Activated B cell treated with CpG ODN at 0.5 μM for 24 hours (primary cell): ENCODE data around the gene PLA2G6. TPM values are rescaled to one million over a fixed set of nuclear protein-coding genes. Genes with fewer than 3 reads are reported as not detected.
"Not testable (repeated sequence)": the region's sequence is repeated elsewhere in the genome, so short reads cannot be mapped to it uniquely, and the experiment has no call there.

ENCODE experiments used
- ATAC-seq: fragments of 200-7000 bp; cut with Tn5 transposase; one replicate; pipeline ENCODE4 v1.10.0; 2021; ENCODE audit warnings: low read depth, mild to moderate bottlenecking, moderate library complexity
- CTCF ChIA-PET: fragments of 350-600 bp; sonication (Branson Sonifier 250); formaldehyde crosslinking; loops from one replicate; lab custom pipeline; 2021; ENCODE audit warnings: antibody characterized with exemption; lab: Charles Lee
- POLR2A ChIA-PET: fragments of 350-600 bp; sonication (Branson Sonifier 250); formaldehyde crosslinking; loops from one replicate; lab custom pipeline; 2021; ENCODE audit warnings: antibody characterized with exemption; lab: Charles Lee
- DNase-seq: peaks from one replicate; pipeline ENCODE4 v3.0.0; 2022
- H3K27ac Mint-ChIP-seq: one replicate; pipeline ENCODE4 v1.8.0; 2020; ENCODE audit warnings: mixed read lengths
- H3K27me3 Mint-ChIP-seq: one replicate; pipeline ENCODE4 v1.8.0; 2021; ENCODE audit warnings: mixed read lengths
- H3K36me3 Mint-ChIP-seq: one replicate; pipeline ENCODE4 v1.8.0; 2021; ENCODE audit warnings: low read depth, mixed read lengths
- H3K4me1 Mint-ChIP-seq: one replicate; pipeline ENCODE4 v1.8.0; 2021; ENCODE audit warnings: mixed read lengths
- H3K4me3 Mint-ChIP-seq: one replicate; pipeline ENCODE4 v1.8.0; 2020; ENCODE audit warnings: mild to moderate bottlenecking, mixed read lengths
- H3K9me3 Mint-ChIP-seq: one replicate; pipeline ENCODE4 v1.8.0; 2020; ENCODE audit warnings: mixed read lengths
- CTCF ChIP-seq: fragments of 200-600 bp; IDR thresholded peaks from one replicate; pipeline ENCODE4 v1.8.0; 2022; ENCODE audit warnings: antibody characterized with exemption, mild to moderate bottlenecking
- intact Hi-C: fragments of 100-400 bp; cut with micrococcal nuclease; formaldehyde crosslinking; loops from one replicate; pipeline ENCODE4 v1.15.1; 2024
- total RNA-seq: library from RNA; stranded (reverse); gene quantifications from 2 replicates; pipeline ENCODE4 v1.2.3, GENCODE V29; 2022

Gene PLA2G6
- total RNA-seq, 1 donor from 2014 or later, result 64.0 TPM

DNA sequence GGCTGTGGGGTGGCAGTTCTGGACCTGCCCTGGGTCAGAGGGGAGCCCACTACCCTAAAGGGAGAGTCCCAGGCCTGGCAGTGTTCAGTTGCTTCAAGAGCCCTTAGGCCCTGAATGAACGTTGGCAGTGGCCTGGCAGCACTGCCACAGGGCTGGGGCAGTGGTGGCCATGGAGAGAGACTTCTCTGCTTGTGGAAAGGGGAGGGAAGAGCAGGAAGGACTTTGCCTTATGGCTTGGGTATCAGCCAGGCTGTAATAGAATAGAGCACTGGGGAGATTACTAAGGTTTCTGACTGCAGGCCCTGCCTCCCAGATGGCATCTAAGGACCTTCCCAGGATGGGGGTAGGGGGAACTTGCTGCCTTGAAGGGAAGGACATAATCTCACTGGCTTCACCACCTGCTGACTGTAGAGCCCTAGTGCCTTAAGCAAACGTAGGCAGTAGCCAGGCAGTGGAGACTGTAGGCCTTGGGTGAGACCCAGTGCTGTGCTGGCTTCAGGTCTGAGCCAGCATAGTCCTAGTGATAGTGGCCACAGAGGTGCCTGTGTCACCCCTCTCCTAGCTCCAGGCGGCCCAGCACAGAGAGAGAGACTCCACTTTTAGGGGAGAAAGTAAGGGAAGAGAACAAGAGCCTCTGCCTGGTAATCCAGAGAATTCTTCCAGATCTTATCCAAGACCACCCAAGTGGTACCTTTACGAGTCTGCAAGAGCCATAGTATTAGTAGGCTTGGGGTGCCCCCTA is 27.6 kb downstream of the PLA2G6 start:
- peaks cover 4% of the 10 kb centered on the region for H3K9me3 Mint-ChIP-seq
- no peak overlapping the region for H3K27ac Mint-ChIP-seq
- intact Hi-C loops, result no loop called here
- TF ChIP-seq CTCF, result no peak
- peaks cover 12% of the 10 kb centered on the region for H3K4me1 Mint-ChIP-seq
- H3K36me3 Mint-ChIP-seq, result no peaks in the 10 kb centered on the region
- ATAC-seq, result no peak
- CTCF ChIA-PET, result no interaction called here
- POLR2A ChIA-PET, result interaction anchor here (0.6 kb wide), 1 partner anchor 24 kb away, joined by 3 read pairs; no protein-coding TSS in a partner anchor
- no peak overlapping the region for H3K4me3 Mint-ChIP-seq
- no peaks in the 10 kb centered on the region for H3K27me3 Mint-ChIP-seq
- DNase-seq, result no peak

- Mint-ChIP-seq H3K36me3 (peaks cover 2% of the 10 kb centered on the region), H3K4me1 (peaks cover 21% of the 10 kb centered on the region), H3K9me3 (peaks cover 4% of the 10 kb centered on the region), H3K4me3 (no peak overlapping the region), H3K27me3 (no peaks in the 10 kb centered on the region), H3K27ac (no peak overlapping the region)
- no peak for DNase-seq
- ChIA-PET CTCF (no interaction called here), POLR2A (interaction anchor here (1.1 kb wide), 1 partner anchor 51 kb away, joined by 3 read pairs; the partner anchor contains the start of gene MAFF)
- no peak for TF ChIP-seq CTCF
- intact Hi-C loops, result no loop called here
- no peak for ATAC-seq
Observed at GRCh38 chr22:38151126-38151500, 30.5 kb downstream of the PLA2G6 start.

GRCh38 chr22:38148245-38148644 is 33.4 kb downstream of the PLA2G6 start:
- Mint-ChIP-seq H3K4me1 (peaks cover 19% of the 10 kb centered on the region), H3K9me3 (no peaks in the 10 kb centered on the region), H3K27me3 (no peaks in the 10 kb centered on the region), H3K27ac (no peak overlapping the region), H3K4me3 (no peak overlapping the region), H3K36me3 (peaks cover 14% of the 10 kb centered on the region)
- ATAC-seq (no peak), DNase-seq (no peak)
- CTCF ChIA-PET, result no interaction called here
- no peak for TF ChIP-seq CTCF
- POLR2A ChIA-PET, result no interaction called here
- intact Hi-C loops, result no loop called here

GRCh38 chr22:38146166-38146565 is 35.5 kb downstream of the PLA2G6 start:
- DNase-seq, H3K9me3 Mint-ChIP-seq, intact Hi-C loops, CTCF ChIA-PET, H3K27me3 Mint-ChIP-seq, H3K27ac Mint-ChIP-seq, H3K4me3 Mint-ChIP-seq, ATAC-seq: not testable (repeated sequence)
- POLR2A ChIA-PET, result interaction anchor here (0.7 kb wide), 1 partner anchor 10 kb away, joined by 4 read pairs; no protein-coding TSS in a partner anchor
- Mint-ChIP-seq H3K36me3 (peaks cover 28% of the 10 kb centered on the region), H3K4me1 (peaks cover 19% of the 10 kb centered on the region)

DNA sequence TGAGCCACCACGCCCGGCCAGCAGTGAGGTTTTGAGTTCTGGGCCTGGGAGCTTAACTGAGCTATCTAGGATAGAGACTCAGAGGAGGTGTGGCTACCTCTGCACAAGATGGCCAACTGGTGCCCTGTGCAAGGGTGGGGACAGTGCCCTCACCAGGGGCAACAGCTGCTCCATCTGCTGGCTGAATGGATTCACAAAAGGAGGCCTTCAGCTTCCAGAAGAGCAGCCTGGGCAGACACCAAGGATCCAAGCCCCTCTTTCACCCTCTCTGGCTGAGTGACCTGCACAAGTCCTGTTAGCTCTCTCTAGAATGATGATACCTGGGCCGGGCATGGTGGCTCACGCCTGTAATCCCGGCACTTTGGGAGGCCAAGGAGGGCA is 37.6 kb downstream of the PLA2G6 start:
- CTCF ChIA-PET, result no interaction called here
- no peak for TF ChIP-seq CTCF
- ATAC-seq (no peak), DNase-seq (no peak)
- Mint-ChIP-seq H3K36me3 (peaks cover 39% of the 10 kb centered on the region), H3K27me3 (no peaks in the 10 kb centered on the region), H3K27ac (no peak overlapping the region), H3K9me3 (no peaks in the 10 kb centered on the region), H3K4me1 (peaks cover 9% of the 10 kb centered on the region), H3K4me3 (no peak overlapping the region)
- POLR2A ChIA-PET, result no interaction called here
- intact Hi-C loops, result no loop called here
